Cardiac muscle cell (in vitro differentiated cells and primary cell): ENCODE results near the gene TIFAB. TPM values are rescaled to one million over a fixed set of nuclear protein-coding genes. Genes with fewer than 3 reads are reported as not detected.

Experiments used
- DNase-seq, 2 donors: peaks; one replicate each; pipeline versions ENCODE4 v3.0.0 to v3.0.0-alpha.2; 2010 to 2017; ENCODE audit warnings: low read depth in 1 of 2, low spot score in 1 of 2
- H3K27ac ChIP-seq: fragments of 200-600 bp; sonication (generic); 2 replicates; pipeline ENCODE4 v1.5.1; 2016
- H3K27me3 ChIP-seq: fragments of 200-600 bp; sonication (generic); 2 replicates; pipeline ENCODE4 v1.6.0; 2016; ENCODE audit warnings: control low read depth
- H3K36me3 ChIP-seq: fragments of 200-600 bp; sonication (generic); 2 replicates; pipeline ENCODE4 v1.5.1; 2016; ENCODE audit warnings: control low read depth
- H3K4me1 ChIP-seq: fragments of 200-600 bp; sonication (generic); 2 replicates; pipeline ENCODE4 v1.8.1; 2017; ENCODE audit warnings: low read depth, mild to moderate bottlenecking, mixed run types
- H3K4me3 ChIP-seq: fragments of 200-600 bp; sonication (generic); 2 replicates; pipeline ENCODE4 v1.5.1; 2016; ENCODE audit warnings: mild to moderate bottlenecking
- H3K9me3 ChIP-seq: fragments of 200-600 bp; sonication (generic); 2 replicates; pipeline ENCODE4 v1.5.1; 2017; ENCODE audit warnings: low read depth, mild to moderate bottlenecking, control low read depth
- CTCF ChIP-seq: IDR thresholded peaks from 2 replicates; pipeline ENCODE4 v1.5.1; 2012; ENCODE audit warnings: low read depth, mild to moderate bottlenecking, low read length
- polyA plus RNA-seq: library from polyadenylated mRNA; unstranded; fragments of >200 nt; fragmentation: Nextera tagmentation; extraction: Ambion mirVana; gene quantifications from 2 replicates; pipeline ENCODE4 v1.2.1, GENCODE V29; 2016
- total RNA-seq: library from RNA; depleted of rRNA; stranded (reverse); fragments of >200 nt; gene quantifications from 2 replicates; pipeline ENCODE4 v1.2.3, GENCODE V29; 2016

TIFAB gene
- total and polyA plus RNA-seq, 2 experiments from 2014 or later = not detected

- Histone ChIP-seq H3K27ac (no peak overlapping the region), H3K4me1 (no peaks in the 10 kb centered on the region)
- peak in 1 of 2 donors; percentile 84 for DNase-seq
These were observed 41.4 kb upstream of the TIFAB start for GRCh38 chr5:135493406-135494180.

GRCh38 chr5:135492319-135492626 lies 40.1 kb upstream of the TIFAB start:
- Histone ChIP-seq H3K36me3 (no peaks in the 10 kb centered on the region), H3K27ac (no peak overlapping the region), H3K27me3 (peaks cover 100% of the 10 kb centered on the region), H3K4me1 (no peaks in the 10 kb centered on the region), H3K4me3 (no peak overlapping the region), H3K9me3 (no peaks in the 10 kb centered on the region)
- DNase-seq = no peak
- no peak for TF ChIP-seq CTCF

More at GRCh38 chr5:135493406-135494180, 41.4 kb upstream of the TIFAB start:
- H3K9me3 ChIP-seq = no peaks in the 10 kb centered on the region
- TF ChIP-seq CTCF = no peak
- no peaks in the 10 kb centered on the region for H3K36me3 ChIP-seq
- H3K4me3 ChIP-seq = no peak overlapping the region
- H3K27me3 ChIP-seq = peaks cover 100% of the 10 kb centered on the region

- TF ChIP-seq CTCF = no peak
- H3K27ac ChIP-seq = no peak overlapping the region
- peaks cover 100% of the 10 kb centered on the region for H3K27me3 ChIP-seq
- DNase-seq = peak in 1 of 2 donors; percentile 26
- H3K4me3 ChIP-seq = no peak overlapping the region
- no peaks in the 10 kb centered on the region for H3K9me3 ChIP-seq
- no peaks in the 10 kb centered on the region for H3K4me1 ChIP-seq
- H3K36me3 ChIP-seq = no peaks in the 10 kb centered on the region
These were observed 39.6 kb upstream of the TIFAB start for GRCh38 chr5:135491552-135492318.

- Histone ChIP-seq H3K4me3 (no peak overlapping the region), H3K36me3 (no peaks in the 10 kb centered on the region), H3K27ac (no peak overlapping the region), H3K27me3 (peaks cover 100% of the 10 kb centered on the region), H3K4me1 (no peaks in the 10 kb centered on the region), H3K9me3 (no peaks in the 10 kb centered on the region)
- DNase-seq = no peak
- no peak for TF ChIP-seq CTCF
These were observed 38.9 kb upstream of the TIFAB start for GRCh38 chr5:135491038-135491551.

GRCh38 chr5:135490245-135491037 lies 38.3 kb upstream of the TIFAB start:
- peaks cover 100% of the 10 kb centered on the region for H3K27me3 ChIP-seq
- DNase-seq = peak; percentile 32 to 34

More at GRCh38 chr5:135490245-135491037, 38.3 kb upstream of the TIFAB start:
- Histone ChIP-seq H3K27ac (no peak overlapping the region), H3K9me3 (no peaks in the 10 kb centered on the region), H3K4me1 (no peaks in the 10 kb centered on the region), H3K4me3 (peak overlapping the region; percentile 21), H3K36me3 (no peaks in the 10 kb centered on the region)
- TF ChIP-seq CTCF = no peak
